PC-9 (cell line): Measurements from ENCODE around the gene PLCB3. TPM values are rescaled to one million over a fixed set of nuclear protein-coding genes. Genes with fewer than 3 reads are reported as not detected.
A peak's percentile ranks its signal among the peaks of the same experiment; 100 is the strongest.
"Not testable (repeated sequence)": the region's sequence is repeated elsewhere in the genome, so short reads cannot be mapped to it uniquely, and the experiment has no call there.

Source experiments
- BruUV-seq: library from RNA; stranded (reverse); fragments of 400-500 nt; replicated peaks from 2 replicates; lab custom pipeline; 2021; lab: Mats Ljungman, UMichigan
- CTCF ChIA-PET: fragments of 300-600 bp; sonication (Branson Sonifier 250); formaldehyde crosslinking; loops from one replicate; lab custom pipeline; 2022; ENCODE audit warnings: antibody characterized with exemption; lab: Charles Lee
- POLR2A ChIA-PET: fragments of 300-600 bp; sonication (Branson Sonifier 250); formaldehyde crosslinking; loops from one replicate; lab custom pipeline; 2022; ENCODE audit warnings: antibody characterized with exemption; ENCODE audit not compliant: unreplicated experiment; lab: Charles Lee
- DNase-seq, 2 experiments: peaks; one replicate each; pipeline versions ENCODE4 v3.0.0 to v3.0.0-alpha.2; 2015 to 2022; ENCODE audit warnings: mixed read lengths in 1 of 2
- H2AFZ ChIP-seq: fragments of 200-600 bp; sonication (generic); 2 replicates; pipeline ENCODE4 v1.8.1; 2017; ENCODE audit warnings: antibody characterized with exemption
- H3F3A ChIP-seq: fragments of 200-600 bp; sonication (generic); 2 replicates; pipeline ENCODE4 v1.8.1; 2017; ENCODE audit warnings: antibody characterized with exemption, mild to moderate bottlenecking, low read depth; ENCODE audit not compliant: insufficient read depth
- H3K27ac ChIP-seq: fragments of 200-600 bp; sonication (generic); 2 replicates; pipeline ENCODE4 v1.6.1; 2016; ENCODE audit warnings: mixed run types
- H3K27me3 ChIP-seq: fragments of 200-600 bp; sonication (generic); 2 replicates; pipeline ENCODE4 v1.6.1; 2016; ENCODE audit warnings: low read depth, mixed run types; ENCODE audit not compliant: insufficient read depth
- H3K36me3 ChIP-seq: fragments of 200-600 bp; sonication (generic); 2 replicates; pipeline ENCODE4 v1.6.1; 2016; ENCODE audit warnings: low read depth, mixed run types
- H3K4me1 ChIP-seq: fragments of 200-600 bp; sonication (generic); replicated peaks from 2 replicates; pipeline ENCODE4 v1.6.1; 2016; ENCODE audit warnings: mixed run types; ENCODE audit not compliant: insufficient read depth
- H3K4me2 ChIP-seq: fragments of 200-600 bp; sonication (generic); 2 replicates; pipeline ENCODE4 v1.6.1; 2017; ENCODE audit warnings: mixed run types
- H3K4me3 ChIP-seq: fragments of 200-600 bp; sonication (generic); 2 replicates; pipeline ENCODE4 v1.6.1; 2016; ENCODE audit warnings: mixed run types
- H3K79me2 ChIP-seq: fragments of 200-600 bp; sonication (generic); 2 replicates; pipeline ENCODE4 v1.6.1; 2017; ENCODE audit warnings: low read depth, mixed run types
- H3K9me2 ChIP-seq: fragments of 200-600 bp; sonication (generic); 2 replicates; pipeline ENCODE4 v1.8.1; 2017; ENCODE audit warnings: mild to moderate bottlenecking; ENCODE audit not compliant: insufficient read depth
- H3K9me3 ChIP-seq: fragments of 200-600 bp; sonication (generic); 2 replicates; pipeline ENCODE4 v1.8.1; 2016; ENCODE audit warnings: low read depth; ENCODE audit not compliant: insufficient read depth
- H4K20me1 ChIP-seq: fragments of 200-600 bp; sonication (generic); 2 replicates; pipeline ENCODE4 v1.8.1; 2017; ENCODE audit not compliant: insufficient read depth
- CTCF ChIP-seq: fragments of 200-600 bp; sonication (generic); conservative IDR thresholded peaks from 2 replicates; pipeline ENCODE4 v1.6.1; 2017; ENCODE audit warnings: mixed run types, antibody characterized with exemption, mild to moderate bottlenecking, moderate library complexity
- EZH2 ChIP-seq: fragments of 200-600 bp; sonication (generic); IDR thresholded peaks from 2 replicates; pipeline ENCODE4 v1.8.0; 2017; ENCODE audit warnings: antibody characterized with exemption, low read depth
- intact Hi-C: fragments of 100-400 bp; cut with micrococcal nuclease; formaldehyde crosslinking; loops from one replicate; pipeline ENCODE4 v1.10.0; 2022; ENCODE audit not compliant: unreplicated experiment
- total RNA-seq: library from RNA; stranded (reverse); gene quantifications from 2 replicates; pipeline ENCODE4 v1.2.3, GENCODE V29; 2021

PLCB3 gene
- total RNA-seq, 1 experiment from 2014 or later = 79.6 TPM

DNA sequence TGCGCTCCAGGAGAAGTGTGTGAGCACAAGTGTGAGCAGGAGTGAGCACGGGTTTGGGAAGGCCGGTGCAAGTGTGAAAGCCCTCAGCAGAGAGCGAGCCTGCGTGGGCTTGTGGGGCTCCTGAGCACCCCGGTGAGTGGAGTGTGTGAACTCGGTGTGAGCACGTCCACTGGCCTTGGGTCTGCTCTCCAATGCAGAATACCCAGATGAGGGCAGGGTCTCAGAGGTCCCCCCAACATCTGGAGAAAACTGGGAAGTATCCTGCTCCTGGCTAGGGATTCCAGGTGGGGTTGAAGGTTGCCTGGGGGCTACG is 55.2 kb downstream of the PLCB3 start:
- TF ChIP-seq EZH2 = no peak
- no peak for TF ChIP-seq CTCF
- H3K27ac ChIP-seq = peak overlapping the region; percentile 67
- no peaks in the 10 kb centered on the region for H3K27me3 ChIP-seq
- peak overlapping the region; percentile 77 for H3K4me3 ChIP-seq
- H3F3A ChIP-seq = peaks cover 23% of the 10 kb centered on the region; the same call in 1 of the 2 replicates
- BruUV-seq = TSS peak; percentile 51
- peaks cover 39% of the 10 kb centered on the region for H3K79me2 ChIP-seq
- H3K36me3 ChIP-seq = 0 out of 2 replicates have a peak, but pooled peaks cover 8% of the 10 kb centered on the region
- ChIA-PET POLR2A (interaction anchor here (0.6 kb wide), 1 partner anchor 21 kb away, joined by 3 read pairs; no protein-coding TSS in a partner anchor), CTCF (interaction anchor here (0.6 kb wide), 1 partner anchor 96 kb away, joined by 3 read pairs; no protein-coding TSS in a partner anchor)
- peaks cover 24% of the 10 kb centered on the region for H3K4me1 ChIP-seq
- H3K9me2 ChIP-seq = no peaks in the 10 kb centered on the region
- DNase-seq = no peak
- H2AFZ ChIP-seq = peak overlapping the region; percentile 64
- intact Hi-C loops = loop anchor here (1.0 to 10.0 kb wide), 4 partner anchors 26 to 472 kb away; partner anchors contain the start of genes COX8A and MARK2
- H3K9me3 ChIP-seq = no peaks in the 10 kb centered on the region
- H3K4me2 ChIP-seq = peak overlapping the region; percentile 94
- H4K20me1 ChIP-seq = peaks cover 4% of the 10 kb centered on the region

- Histone ChIP-seq H2AFZ (no peak overlapping the region; the same call in 1 of the 2 replicates), H3K36me3 (0 out of 2 replicates have a peak, but pooled peaks cover 8% of the 10 kb centered on the region), H3K4me2 (peak overlapping the region; percentile 94), H3K9me2 (no peaks in the 10 kb centered on the region), H3K27ac (peak overlapping the region; percentile 67), H3K79me2 (peaks cover 39% of the 10 kb centered on the region), H3K4me1 (peaks cover 24% of the 10 kb centered on the region), H3K4me3 (peak overlapping the region; percentile 77), H3K27me3 (no peaks in the 10 kb centered on the region), H3F3A (peaks cover 20% of the 10 kb centered on the region; the same call in 1 of the 2 replicates), H4K20me1 (peaks cover 4% of the 10 kb centered on the region), H3K9me3 (no peaks in the 10 kb centered on the region)
- TF ChIP-seq CTCF (no peak), EZH2 (no peak)
- BruUV-seq = no TSS peak
- CTCF ChIA-PET = interaction anchor here (0.6 kb wide), 1 partner anchor 95 kb away, joined by 3 read pairs; no protein-coding TSS in a partner anchor
- POLR2A ChIA-PET = interaction anchor here (0.6 kb wide), 2 partner anchors 20 to 22 kb away, joined by 3 to 12 read pairs; no protein-coding TSS in a partner anchor
- DNase-seq = peak in 1 of 2 experiments; percentile 39
- intact Hi-C loops = loop anchor here (1.0 to 10.0 kb wide), 4 partner anchors 25 to 472 kb away; partner anchors contain the start of genes COX8A and MARK2
Observed at GRCh38 chr11:64306876-64307622, 55.7 kb downstream of the PLCB3 start.

DNA sequence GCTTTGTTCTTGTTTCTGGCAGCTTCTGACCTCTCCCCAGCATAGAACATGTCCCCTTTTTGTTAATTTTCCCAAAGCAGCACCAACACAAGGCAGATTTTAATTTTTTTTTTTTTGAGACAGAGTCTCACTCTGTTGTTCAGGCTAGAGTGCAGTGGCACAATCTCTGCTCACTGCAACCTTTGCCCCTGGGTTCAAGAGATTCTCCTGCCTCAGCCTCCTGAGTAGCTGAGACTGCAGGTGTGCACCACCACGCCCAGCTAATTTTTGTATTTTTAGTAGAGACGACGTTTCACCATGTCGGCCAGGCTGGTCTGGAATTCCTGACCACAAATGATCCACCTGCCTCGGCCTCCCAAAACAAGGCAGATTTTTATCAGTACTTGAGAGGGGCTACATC is 56.5 kb downstream of the PLCB3 start:
- H3K27me3 ChIP-seq, H3K36me3 ChIP-seq, H2AFZ ChIP-seq, H3K9me3 ChIP-seq, H4K20me1 ChIP-seq, H3K27ac ChIP-seq, BruUV-seq, CTCF ChIA-PET, DNase-seq, H3K4me3 ChIP-seq, H3K9me2 ChIP-seq: not testable (repeated sequence)
- intact Hi-C loops = loop anchor here (10.0 kb wide), 2 partner anchors 333 to 473 kb away; partner anchors contain the start of genes COX8A and MARK2
- H3K79me2 ChIP-seq = peaks cover 46% of the 10 kb centered on the region
- peaks cover 24% of the 10 kb centered on the region for H3K4me1 ChIP-seq
- peak overlapping the region; percentile 94; the same call in 1 of the 2 replicates for H3K4me2 ChIP-seq
- H3F3A ChIP-seq = peaks cover 27% of the 10 kb centered on the region; the same call in 1 of the 2 replicates
- POLR2A ChIA-PET = interaction anchor here (0.6 kb wide), 1 partner anchor 19 kb away, joined by 12 read pairs; no protein-coding TSS in a partner anchor
